Measurements from ENCODE around the gene KBTBD12.

Gene KBTBD12

GRCh38 chr3:128014548-128014947 lies 99.5 kb downstream of the KBTBD12 start:
- DNase-seq (ENCODE audit: low spot score), result no peak

- DNase-seq (ENCODE audit: low spot score), result no peak
Observed at GRCh38 chr3:128016502-128016901, 101.5 kb downstream of the KBTBD12 start.

DNA sequence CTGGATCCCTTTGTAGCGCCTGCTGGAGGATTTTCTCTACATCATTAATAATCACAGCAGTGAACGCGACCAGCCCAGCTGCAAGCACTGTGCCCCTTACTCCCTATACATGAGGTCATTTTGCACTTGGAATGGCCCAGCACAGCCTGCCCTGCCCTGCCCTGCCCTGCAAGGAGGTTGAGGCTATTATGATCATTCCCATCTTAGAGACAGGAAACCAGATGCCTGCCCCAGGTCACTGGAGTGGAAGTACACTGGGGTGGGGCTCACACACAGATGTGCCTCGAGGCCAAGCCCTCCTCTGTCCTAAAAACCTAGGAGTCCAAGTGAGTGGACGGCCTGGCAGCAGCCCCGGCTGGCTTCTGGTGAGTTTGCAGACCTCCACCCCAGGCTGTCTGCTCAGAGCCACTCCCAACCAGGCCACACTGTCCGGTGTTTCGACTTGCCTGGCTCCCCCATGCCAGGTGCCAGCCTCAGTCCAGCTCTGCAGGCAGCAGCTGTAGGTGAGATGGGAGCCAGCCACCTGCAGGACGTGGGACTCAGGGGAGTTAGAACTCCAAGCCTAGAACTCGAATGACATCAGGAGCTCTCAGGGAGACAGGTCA lies 106.8 kb downstream of the KBTBD12 start:
- DNase-seq (ENCODE audit: low spot score), result no peak

- DNase-seq (ENCODE audit: low spot score), result no peak
Observed at GRCh38 chr3:128033102-128033501, 118.1 kb downstream of the KBTBD12 start.

DNA sequence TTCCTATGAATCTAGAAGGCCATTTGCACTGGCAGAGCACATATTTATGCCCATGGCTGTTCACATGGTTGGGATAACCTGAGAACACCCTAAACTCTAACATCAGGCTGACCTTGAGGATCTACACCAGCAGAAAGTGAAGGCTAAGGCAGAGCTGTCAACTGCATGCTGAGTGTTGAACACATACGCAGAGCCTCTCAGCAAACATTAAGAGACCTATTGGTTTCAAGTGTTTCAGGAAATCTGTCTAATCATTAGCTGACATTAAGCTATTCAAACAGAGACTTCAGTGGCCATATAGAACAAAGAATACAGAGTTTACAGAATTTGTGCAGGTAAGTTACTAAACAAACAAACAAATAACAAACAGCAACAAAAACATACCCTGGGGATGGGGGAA lies 121.1 kb downstream of the KBTBD12 start:
- DNase-seq (ENCODE audit: low spot score), result no peak
